Activated B cell treated with CpG ODN at 0.5 μM for 24 hours (primary cell): ENCODE results near the gene SPAG16. TPM values are rescaled to one million over a fixed set of nuclear protein-coding genes. Genes with fewer than 3 reads are reported as not detected.

Experiments used
- ATAC-seq: fragments of 200-7000 bp; cut with Tn5 transposase; one replicate; pipeline ENCODE4 v1.10.0; 2021; ENCODE audit warnings: low read depth, mild to moderate bottlenecking, moderate library complexity
- CTCF ChIA-PET: fragments of 350-600 bp; sonication (Branson Sonifier 250); formaldehyde crosslinking; loops from one replicate; lab custom pipeline; 2021; ENCODE audit warnings: antibody characterized with exemption; lab: Charles Lee
- POLR2A ChIA-PET: fragments of 350-600 bp; sonication (Branson Sonifier 250); formaldehyde crosslinking; loops from one replicate; lab custom pipeline; 2021; ENCODE audit warnings: antibody characterized with exemption; lab: Charles Lee
- DNase-seq: peaks from one replicate; pipeline ENCODE4 v3.0.0; 2022
- H3K27ac Mint-ChIP-seq: one replicate; pipeline ENCODE4 v1.8.0; 2020; ENCODE audit warnings: mixed read lengths
- H3K27me3 Mint-ChIP-seq: one replicate; pipeline ENCODE4 v1.8.0; 2021; ENCODE audit warnings: mixed read lengths
- H3K36me3 Mint-ChIP-seq: one replicate; pipeline ENCODE4 v1.8.0; 2021; ENCODE audit warnings: low read depth, mixed read lengths
- H3K4me1 Mint-ChIP-seq: one replicate; pipeline ENCODE4 v1.8.0; 2021; ENCODE audit warnings: mixed read lengths
- H3K4me3 Mint-ChIP-seq: one replicate; pipeline ENCODE4 v1.8.0; 2020; ENCODE audit warnings: mild to moderate bottlenecking, mixed read lengths
- H3K9me3 Mint-ChIP-seq: one replicate; pipeline ENCODE4 v1.8.0; 2020; ENCODE audit warnings: mixed read lengths
- CTCF ChIP-seq: fragments of 200-600 bp; IDR thresholded peaks from one replicate; pipeline ENCODE4 v1.8.0; 2022; ENCODE audit warnings: antibody characterized with exemption, mild to moderate bottlenecking
- intact Hi-C: fragments of 100-400 bp; cut with micrococcal nuclease; formaldehyde crosslinking; loops from one replicate; pipeline ENCODE4 v1.15.1; 2024
- total RNA-seq: library from RNA; stranded (reverse); gene quantifications from 2 replicates; pipeline ENCODE4 v1.2.3, GENCODE V29; 2022

The SPAG16 gene
- total RNA-seq, 1 donor from 2014 or later, result 11.2 TPM

DNA sequence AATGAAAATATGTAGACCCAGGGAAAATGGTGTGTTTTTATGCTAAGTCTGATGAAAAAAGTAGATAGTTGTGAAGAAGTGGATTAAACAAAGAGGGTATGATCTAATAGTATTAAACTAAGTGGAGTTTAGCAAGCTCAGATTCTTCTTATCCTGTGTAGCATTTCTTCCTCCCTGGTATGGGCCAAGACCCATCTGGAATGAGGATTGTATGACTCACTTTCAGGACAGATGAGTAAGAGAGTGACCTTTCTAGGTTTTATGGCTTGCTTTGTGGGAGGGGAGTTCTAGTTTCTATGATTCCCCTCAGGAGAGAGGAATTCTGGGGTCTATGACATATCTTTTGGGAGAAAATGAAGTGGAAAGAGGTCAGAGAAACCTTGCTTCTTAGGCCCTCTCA, 550.1 kb downstream of the SPAG16 start:
- Mint-ChIP-seq H3K27ac (no peak overlapping the region), H3K27me3 (no peaks in the 10 kb centered on the region), H3K4me1 (no peaks in the 10 kb centered on the region), H3K9me3 (no peaks in the 10 kb centered on the region), H3K36me3 (no peaks in the 10 kb centered on the region), H3K4me3 (no peak overlapping the region)
- ATAC-seq (no peak), DNase-seq (no peak)
- POLR2A ChIA-PET, result no interaction called here
- intact Hi-C loops, result no loop called here
- TF ChIP-seq CTCF, result no peak
- CTCF ChIA-PET, result no interaction called here

GRCh38 chr2:213834746-213835145, 550.5 kb downstream of the SPAG16 start:
- H3K4me3 Mint-ChIP-seq, result no peak overlapping the region
- no peaks in the 10 kb centered on the region for H3K4me1 Mint-ChIP-seq
- DNase-seq (no peak), ATAC-seq (no peak)
- no peaks in the 10 kb centered on the region for H3K27me3 Mint-ChIP-seq
- H3K9me3 Mint-ChIP-seq, result no peaks in the 10 kb centered on the region
- POLR2A ChIA-PET, result no interaction called here
- intact Hi-C loops, result no loop called here
- CTCF ChIA-PET, result no interaction called here
- no peak for TF ChIP-seq CTCF
- no peaks in the 10 kb centered on the region for H3K36me3 Mint-ChIP-seq
- H3K27ac Mint-ChIP-seq, result no peak overlapping the region

DNA sequence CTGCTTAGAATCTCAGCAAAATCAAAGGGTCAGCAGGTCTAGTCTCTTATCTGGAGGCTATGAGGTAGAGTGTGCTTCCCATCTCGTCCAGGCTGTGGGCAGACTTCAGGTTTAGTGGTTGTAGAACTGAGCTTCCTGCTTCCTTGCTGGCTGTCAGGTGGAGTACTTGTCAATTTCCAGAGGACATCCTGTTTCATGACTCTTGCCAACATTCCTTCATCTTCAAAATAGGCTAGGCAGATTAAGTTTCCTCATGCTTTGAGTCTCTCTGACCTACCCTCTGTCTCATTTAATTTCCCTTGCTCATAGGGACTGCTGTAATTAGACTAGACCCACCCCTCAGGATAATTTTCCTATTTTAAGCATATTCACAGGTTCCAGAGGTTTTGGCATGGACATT, 562.6 kb downstream of the SPAG16 start:
- intact Hi-C loops, result no loop called here
- Mint-ChIP-seq H3K36me3 (no peaks in the 10 kb centered on the region), H3K27me3 (no peaks in the 10 kb centered on the region), H3K27ac (no peak overlapping the region), H3K4me1 (no peaks in the 10 kb centered on the region), H3K4me3 (no peak overlapping the region), H3K9me3 (no peaks in the 10 kb centered on the region)
- ChIA-PET CTCF (no interaction called here), POLR2A (no interaction called here)
- no peak for TF ChIP-seq CTCF
- ATAC-seq, result no peak
- DNase-seq, result no peak

GRCh38 chr2:213847316-213847715, 563.1 kb downstream of the SPAG16 start:
- ATAC-seq (no peak), DNase-seq (no peak)
- ChIA-PET POLR2A (no interaction called here), CTCF (no interaction called here)
- no peak overlapping the region for H3K4me3 Mint-ChIP-seq
- no peak for TF ChIP-seq CTCF
- H3K27me3 Mint-ChIP-seq, result no peaks in the 10 kb centered on the region
- no peaks in the 10 kb centered on the region for H3K4me1 Mint-ChIP-seq
- H3K36me3 Mint-ChIP-seq, result no peaks in the 10 kb centered on the region
- H3K9me3 Mint-ChIP-seq, result no peaks in the 10 kb centered on the region
- intact Hi-C loops, result no loop called here
- H3K27ac Mint-ChIP-seq, result no peak overlapping the region

GRCh38 chr2:213848631-213849030, 564.4 kb downstream of the SPAG16 start:
- H3K9me3 Mint-ChIP-seq, result no peaks in the 10 kb centered on the region
- ChIA-PET CTCF (no interaction called here), POLR2A (no interaction called here)
- no peak for TF ChIP-seq CTCF
- H3K4me3 Mint-ChIP-seq, result no peak overlapping the region
- no peaks in the 10 kb centered on the region for H3K4me1 Mint-ChIP-seq
- intact Hi-C loops, result no loop called here
- H3K27me3 Mint-ChIP-seq, result no peaks in the 10 kb centered on the region
- H3K27ac Mint-ChIP-seq, result no peak overlapping the region
- ATAC-seq, result no peak
- DNase-seq, result no peak
- no peaks in the 10 kb centered on the region for H3K36me3 Mint-ChIP-seq
